Measurements from ENCODE around the gene NCBP1.

GRCh38 chr9:97689401-97690180 lies 56.0 kb downstream of the NCBP1 start:
- TF ChIP-seq EZH2 (IDR thresholded peaks at IDR 0.05; ENCODE audit: borderline replicate concordance) (no peak), CTCF (IDR thresholded peaks at IDR 0.05; ENCODE audit: poor library complexity) (no peak), EZH2phosphoT487 (IDR thresholded peaks at IDR 0.05; ENCODE audit: low read depth, severe bottlenecking, unreplicated experiment) (no peak)

All from hepatocyte (in vitro differentiated cells).